Breast epithelium (tissue), 3 donors: ENCODE data around the gene MLH1.

Experiments
- POLR2A ChIP-seq: fragments of 450-650 bp; IDR thresholded peaks from one replicate; pipeline ENCODE4 v1.6.1; 2016; ENCODE audit warnings: antibody characterized with exemption, mild to moderate bottlenecking, moderate library complexity
- POLR2AphosphoS5 ChIP-seq, 3 donors: sonication (generic); formaldehyde crosslinking; IDR thresholded peaks; one replicate each; pipeline ENCODE4 v1.6.1; 2017; ENCODE audit warnings: antibody characterized with exemption in 3 of 3
- TF ChIP-seq, protein P1 (sequence below), 3 donors: fragments of 450-650 bp; IDR thresholded peaks; one replicate each; pipeline ENCODE4 v1.5.1; 2016 to 2017; ENCODE audit warnings: antibody characterized with exemption in 3 of 3, mild to moderate bottlenecking in 3 of 3, moderate library complexity in 3 of 3

GRCh38 chr3:37074178-37074577, 80.9 kb downstream of the MLH1 start:
- TF ChIP-seq POLR2A: no peak
- TF ChIP-seq, protein P1, sequence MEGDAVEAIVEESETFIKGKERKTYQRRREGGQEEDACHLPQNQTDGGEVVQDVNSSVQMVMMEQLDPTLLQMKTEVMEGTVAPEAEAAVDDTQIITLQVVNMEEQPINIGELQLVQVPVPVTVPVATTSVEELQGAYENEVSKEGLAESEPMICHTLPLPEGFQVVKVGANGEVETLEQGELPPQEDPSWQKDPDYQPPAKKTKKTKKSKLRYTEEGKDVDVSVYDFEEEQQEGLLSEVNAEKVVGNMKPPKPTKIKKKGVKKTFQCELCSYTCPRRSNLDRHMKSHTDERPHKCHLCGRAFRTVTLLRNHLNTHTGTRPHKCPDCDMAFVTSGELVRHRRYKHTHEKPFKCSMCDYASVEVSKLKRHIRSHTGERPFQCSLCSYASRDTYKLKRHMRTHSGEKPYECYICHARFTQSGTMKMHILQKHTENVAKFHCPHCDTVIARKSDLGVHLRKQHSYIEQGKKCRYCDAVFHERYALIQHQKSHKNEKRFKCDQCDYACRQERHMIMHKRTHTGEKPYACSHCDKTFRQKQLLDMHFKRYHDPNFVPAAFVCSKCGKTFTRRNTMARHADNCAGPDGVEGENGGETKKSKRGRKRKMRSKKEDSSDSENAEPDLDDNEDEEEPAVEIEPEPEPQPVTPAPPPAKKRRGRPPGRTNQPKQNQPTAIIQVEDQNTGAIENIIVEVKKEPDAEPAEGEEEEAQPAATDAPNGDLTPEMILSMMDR (IDR thresholded peaks at IDR 0.05): no peak
- no peak for TF ChIP-seq POLR2AphosphoS5 (IDR thresholded peaks at IDR 0.05)
